GM19023 (cell line): ENCODE results near the gene RAB15.

Experiments used
- ATAC-seq: cut with Tn5 transposase; IDR thresholded peaks from one replicate; pipeline ENCODE4 v1.9.1; 2021; ENCODE audit warnings: mild to moderate bottlenecking, moderate library complexity; ENCODE audit not compliant: unreplicated experiment

The RAB15 gene

GRCh38 chr14:64971943-64972791, at the start of gene RAB15:
Gene RAB15 (minus strand): TSS chr14:64972336. CDS start chr14:64972076, 260 bp downstream.
- ATAC-seq, result peak; percentile 47

DNA sequence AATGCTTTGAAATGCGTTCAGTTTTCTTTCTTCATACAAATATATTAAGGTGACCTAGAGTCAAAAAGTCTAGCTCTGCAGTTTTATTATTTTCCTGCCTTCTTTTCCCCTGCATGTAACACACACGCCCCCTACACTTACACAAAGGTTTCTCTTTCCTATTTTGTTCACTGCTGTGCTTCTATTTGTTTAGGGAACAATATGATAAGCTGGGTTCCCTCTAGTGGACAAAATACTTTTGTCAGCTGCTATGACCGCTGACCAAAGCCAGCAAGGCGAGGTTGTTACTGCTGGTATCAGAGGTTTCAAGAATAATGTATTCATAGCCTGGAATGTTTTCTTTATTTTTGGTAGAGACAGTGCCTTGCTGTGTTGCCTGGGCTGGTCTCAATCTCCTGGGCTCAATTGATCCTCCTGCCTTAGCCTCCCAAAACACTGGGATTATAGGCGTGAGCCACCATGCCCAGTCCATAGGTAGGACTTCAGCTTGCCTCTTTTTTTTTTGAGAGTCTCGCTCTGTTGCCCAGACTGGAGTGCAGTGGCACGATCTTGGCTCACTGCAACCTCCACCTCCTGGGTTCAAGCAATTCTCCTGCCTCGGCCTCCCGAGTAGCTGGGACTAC, 47.9 kb upstream of the RAB15 start:
- ATAC-seq, result no peak

- ATAC-seq, result no peak
Measured at GRCh38 chr14:65016471-65016870, 44.3 kb upstream of the RAB15 start.

GRCh38 chr14:65015391-65015790, 43.3 kb upstream of the RAB15 start:
- ATAC-seq, result no peak

- ATAC-seq, result no peak
Measured at GRCh38 chr14:65012353-65012752, 40.2 kb upstream of the RAB15 start.

DNA sequence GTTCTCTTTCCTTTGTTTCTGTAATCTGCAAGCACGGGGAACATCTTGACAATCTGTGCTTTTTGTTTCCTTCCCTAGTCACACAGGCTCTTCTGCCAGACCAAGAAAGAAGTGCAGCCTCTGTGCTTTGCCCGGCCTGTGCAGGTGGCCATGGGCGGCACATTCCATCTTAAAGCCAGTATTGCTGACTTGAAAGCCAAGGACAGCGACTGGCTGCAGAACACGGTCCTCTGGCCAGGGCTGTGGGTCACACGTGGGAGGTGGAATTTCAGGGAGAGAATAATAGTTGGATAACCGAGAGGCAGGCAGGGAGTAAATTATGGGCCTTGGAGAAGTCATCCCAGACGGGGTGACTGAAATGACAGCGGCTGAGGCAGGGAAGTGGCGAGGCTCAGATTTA, 39.4 kb upstream of the RAB15 start:
- ATAC-seq, result no peak

- ATAC-seq, result no peak
Measured at GRCh38 chr14:65010211-65010931, 38.2 kb upstream of the RAB15 start.

GRCh38 chr14:65007202-65007601, 35.1 kb upstream of the RAB15 start:
- no peak for ATAC-seq

- no peak for ATAC-seq
Measured at GRCh38 chr14:65006261-65006721, 34.2 kb upstream of the RAB15 start.

GRCh38 chr14:65003394-65003793, 31.3 kb upstream of the RAB15 start:
- no peak for ATAC-seq

DNA sequence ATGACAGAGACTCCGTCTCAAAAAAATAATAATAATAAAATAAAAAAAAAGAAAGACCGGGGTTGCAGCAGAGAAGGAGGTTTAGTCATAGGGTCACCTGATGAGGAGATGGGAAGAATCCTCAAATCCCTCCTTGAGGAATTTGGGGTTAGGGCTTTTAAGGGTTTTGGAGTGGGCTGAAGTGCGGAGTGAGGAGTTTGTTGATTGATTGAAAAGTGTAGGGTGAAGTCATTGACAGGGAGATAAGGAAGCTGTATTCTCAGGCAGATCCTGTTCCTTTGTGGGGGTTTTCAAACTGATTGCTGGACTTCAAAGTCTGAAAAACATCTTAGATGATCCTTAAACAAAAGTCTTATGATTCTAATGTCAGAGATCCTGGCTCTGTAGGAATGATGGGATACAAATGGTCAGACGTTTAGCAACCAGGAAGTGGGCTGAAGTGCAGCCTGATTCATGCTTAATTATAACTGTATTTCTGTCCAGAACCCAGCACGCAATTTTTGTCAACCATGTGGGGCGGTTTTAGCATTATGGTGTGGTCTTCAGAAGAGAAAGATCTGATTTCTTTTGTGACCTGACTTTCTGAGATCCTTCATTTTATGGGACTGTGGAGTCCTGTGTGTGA, 30.6 kb upstream of the RAB15 start:
- ATAC-seq, result no peak

DNA sequence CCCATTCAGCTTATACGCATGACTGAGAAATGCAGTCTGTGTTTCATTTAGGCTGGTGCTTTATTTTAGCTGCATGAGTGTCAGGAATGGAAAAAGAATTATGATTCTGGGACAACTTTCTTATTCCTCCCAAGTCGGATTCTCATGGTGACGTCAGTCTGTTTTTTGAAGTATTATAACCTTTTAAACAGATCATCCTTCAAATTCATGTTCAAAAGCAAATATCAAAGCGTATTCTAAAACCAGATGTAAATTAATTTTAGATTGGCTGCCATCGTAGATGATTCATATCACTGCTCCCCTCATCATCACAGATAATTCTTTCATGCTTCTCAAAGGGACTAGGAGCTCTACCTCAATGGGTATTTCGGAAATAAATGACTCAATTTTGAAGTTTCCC, 29.6 kb upstream of the RAB15 start:
- ATAC-seq, result no peak

DNA sequence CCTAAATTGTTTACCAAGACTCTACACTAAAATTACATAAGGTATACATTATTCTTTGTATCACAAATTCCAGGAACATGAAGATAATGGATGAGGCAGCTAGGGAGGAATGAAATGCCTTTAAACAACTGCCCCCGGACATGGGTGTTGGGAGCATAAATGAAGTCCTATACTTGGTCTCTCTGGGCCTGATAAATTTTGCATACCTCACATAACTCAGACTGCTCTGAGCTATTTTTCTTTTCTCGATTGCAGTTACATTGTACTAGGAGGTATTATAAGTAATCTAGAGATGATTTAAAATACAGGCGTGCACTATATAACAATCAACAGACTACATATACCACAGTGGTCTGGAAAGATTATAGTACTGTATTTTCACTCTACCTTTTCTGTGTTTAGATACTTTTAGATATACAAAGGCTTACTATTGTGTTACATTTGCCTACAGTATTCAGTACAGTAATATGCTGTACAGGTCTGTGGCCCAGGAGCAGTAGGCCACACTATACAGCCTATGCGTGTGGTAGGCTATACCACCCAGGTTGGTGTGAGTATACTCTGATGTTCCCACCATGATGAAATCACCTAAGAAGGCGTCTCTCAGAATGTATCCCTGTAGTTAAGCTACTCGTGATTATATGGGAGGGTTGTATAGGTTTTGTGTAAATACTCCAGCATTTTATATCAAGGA, 28.9 kb upstream of the RAB15 start:
- ATAC-seq, result no peak

DNA sequence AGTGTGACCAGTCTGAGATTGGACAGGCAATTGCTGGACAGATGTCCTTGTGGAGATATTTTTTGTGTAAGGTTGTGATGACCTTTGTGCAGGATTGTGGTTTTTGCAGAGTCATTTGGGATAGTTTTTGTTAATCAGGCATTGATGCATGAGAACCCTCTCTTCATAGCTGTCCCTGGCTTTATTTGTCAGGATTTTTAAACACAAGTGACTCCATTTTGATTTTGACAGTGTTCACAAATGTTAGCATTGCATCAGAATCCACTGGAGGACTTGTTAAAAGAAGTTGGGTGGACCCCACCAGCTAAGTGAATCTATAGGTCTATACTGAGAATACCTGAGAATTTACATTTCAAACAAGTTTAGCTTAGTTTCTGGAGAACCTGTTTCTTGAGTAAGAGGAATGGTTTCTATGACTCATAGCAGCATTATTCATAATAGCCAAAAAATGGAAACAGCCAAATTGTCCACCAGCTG, 26.4 kb upstream of the RAB15 start:
- ATAC-seq, result no peak

DNA sequence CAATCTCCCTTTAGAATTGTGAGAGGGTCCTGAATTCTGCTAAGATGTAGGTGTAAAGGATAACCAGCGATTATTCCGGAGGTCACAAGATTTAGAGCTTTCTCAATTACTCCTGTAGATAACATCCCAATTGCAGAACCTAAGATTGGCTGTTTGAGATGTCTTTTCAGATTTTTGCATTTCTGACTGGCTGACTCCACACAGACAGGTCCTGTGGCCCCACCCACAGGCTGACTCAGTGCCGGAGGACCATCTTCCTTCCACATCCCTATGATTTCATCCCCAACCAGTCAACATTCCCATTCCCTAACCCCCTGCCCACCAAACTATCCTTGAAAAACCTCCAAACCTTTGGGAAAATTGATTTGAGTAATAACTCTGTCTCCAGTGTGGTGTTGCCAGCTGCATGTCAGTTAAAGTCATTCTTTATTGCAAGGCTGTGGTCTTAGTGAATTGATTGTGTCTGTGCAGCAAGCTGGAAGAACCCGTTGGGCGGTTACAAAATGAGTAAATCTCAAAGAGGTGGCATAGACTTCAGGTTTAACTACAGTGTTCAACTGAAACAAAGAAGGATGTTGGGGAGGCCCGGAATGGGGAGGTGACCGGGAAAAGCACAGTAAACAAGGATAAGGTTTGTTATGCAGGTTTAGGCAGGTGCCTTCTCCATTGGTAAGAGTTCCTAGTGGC, 25.1 kb upstream of the RAB15 start:
- no peak for ATAC-seq

DNA sequence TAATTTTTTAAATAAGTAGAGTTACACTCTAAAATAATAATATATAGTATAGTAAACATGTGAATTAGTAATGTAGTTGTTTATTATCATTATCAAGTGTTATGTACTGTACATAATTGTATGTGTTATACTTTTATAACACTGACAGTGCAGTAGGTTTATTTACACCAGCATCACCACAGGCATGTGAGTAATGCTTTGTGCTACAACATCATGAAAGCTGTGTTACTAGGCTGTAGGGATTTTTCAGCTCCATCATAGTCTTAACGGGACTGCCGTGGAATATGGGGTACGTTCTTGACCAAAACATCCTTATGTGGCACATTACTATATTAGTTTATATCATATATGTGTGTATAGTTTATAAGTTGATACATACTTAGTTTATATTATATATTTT, 23.2 kb upstream of the RAB15 start:
- ATAC-seq, result no peak

GRCh38 chr14:64994540-64994939, 22.4 kb upstream of the RAB15 start:
- no peak for ATAC-seq

DNA sequence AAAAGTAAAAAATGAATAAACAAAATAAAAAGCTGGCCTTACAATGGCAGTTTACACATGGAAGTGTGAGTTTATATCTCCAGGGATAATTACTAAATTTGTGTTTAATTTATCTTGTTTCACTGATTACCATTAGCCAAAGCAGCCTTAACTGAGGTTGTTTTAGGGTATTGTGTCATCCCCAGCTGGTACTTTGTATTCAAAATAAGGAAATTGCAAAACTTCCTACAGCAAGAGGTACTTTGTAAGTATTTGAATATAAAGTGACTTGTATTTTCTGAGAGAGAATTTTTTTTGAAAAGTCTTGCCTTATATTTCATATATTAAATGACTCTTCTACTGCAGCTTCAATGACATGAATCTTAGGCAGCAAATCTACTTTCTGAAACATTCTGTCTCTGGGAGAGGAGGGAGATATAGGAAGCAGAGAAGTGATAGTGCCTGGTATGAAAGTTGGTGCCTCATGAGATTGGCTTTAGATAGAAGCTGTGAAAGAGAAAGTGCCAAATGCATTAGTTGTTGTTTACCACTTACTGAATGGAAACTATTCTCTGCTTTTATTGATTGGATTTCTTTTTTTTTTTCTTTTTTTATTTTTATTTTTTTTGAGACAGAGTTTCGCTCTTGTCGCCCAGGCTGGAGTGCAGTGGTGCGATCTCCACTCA, 21.3 kb upstream of the RAB15 start:
- ATAC-seq, result no peak

DNA sequence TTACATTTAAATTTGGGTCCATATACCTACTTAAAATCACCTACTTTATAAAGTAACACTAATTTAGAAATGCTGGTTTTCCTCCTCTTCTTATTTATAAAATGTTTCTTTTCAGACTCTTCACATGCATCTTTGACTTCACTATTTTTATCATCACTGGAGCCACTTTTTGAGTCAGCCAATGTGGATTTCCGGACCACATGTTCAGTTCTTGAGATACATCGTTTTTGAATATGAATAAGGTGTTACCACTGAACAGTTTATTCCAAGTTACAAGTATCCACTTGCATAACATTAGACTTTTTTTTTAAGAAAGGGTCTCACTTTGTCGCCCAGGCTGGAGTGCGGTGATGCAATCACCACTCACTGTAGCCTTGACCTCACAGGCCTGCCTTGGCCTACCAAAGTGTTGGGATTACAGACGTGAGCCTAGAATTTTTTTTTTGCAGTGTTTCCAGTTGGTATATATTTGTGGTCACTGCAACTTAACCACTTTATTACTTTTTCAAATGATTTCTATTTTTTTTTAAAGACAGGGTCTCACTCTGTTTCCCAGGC, 20.3 kb upstream of the RAB15 start:
- ATAC-seq, result no peak
